IMR-90 (cell line): Measurements from ENCODE around the gene MIPEP. TPM values are rescaled to one million over a fixed set of nuclear protein-coding genes. Genes with fewer than 3 reads are reported as not detected.

Experiments
- ATAC-seq: fragments of 200-7000 bp; cut with Tn5 transposase; 2 replicates; pipeline ENCODE4 v1.9.1; 2020; ENCODE audit warnings: low read depth, mild to moderate bottlenecking, moderate library complexity
- BruUV-seq: library from RNA; stranded (reverse); fragments of 400-500 nt; replicated peaks from 2 replicates; lab custom pipeline; 2021; lab: Mats Ljungman, UMichigan
- CTCF ChIA-PET: fragments of 300-600 bp; formaldehyde crosslinking; extraction: SDS; loops from one replicate; lab custom pipeline; 2021; ENCODE audit warnings: antibody characterized with exemption; lab: Yijun Ruan, JAX
- POLR2A ChIA-PET: fragments of 300-600 bp; sonication (Branson Sonifier 250); formaldehyde crosslinking; loops from one replicate; lab custom pipeline; 2022; ENCODE audit warnings: antibody characterized with exemption; ENCODE audit not compliant: unreplicated experiment; lab: Charles Lee
- DNase-seq: peaks from one replicate; pipeline ENCODE4 v3.0.0; 2013
- H2AFZ ChIP-seq: replicated peaks from 2 replicates; pipeline ENCODE3; 2013; ENCODE audit warnings: low read length, mild to moderate bottlenecking; ENCODE audit not compliant: poor library complexity
- H2AK5ac ChIP-seq: 2 replicates; pipeline ENCODE4 v1.6.1; 2013; ENCODE audit warnings: low read depth, low read length, inconsistent platforms
- H2AK9ac ChIP-seq: replicated peaks from 2 replicates; pipeline ENCODE3; 2013; ENCODE audit warnings: mild to moderate bottlenecking, low read depth, low read length, moderate library complexity; ENCODE audit not compliant: poor library complexity
- H2BK120ac ChIP-seq: 2 replicates; pipeline ENCODE4 v1.6.1; 2013; ENCODE audit warnings: low read depth, low read length, inconsistent platforms
- H2BK15ac ChIP-seq: 3 replicates; pipeline ENCODE4 v1.6.1; 2013; ENCODE audit warnings: low read depth, low read length, inconsistent platforms
- H2BK20ac ChIP-seq: 2 replicates; pipeline ENCODE4 v1.6.1; 2013; ENCODE audit warnings: low read depth, mild to moderate bottlenecking, inconsistent platforms, low read length, moderate library complexity
- H2BK5ac ChIP-seq: 2 replicates; pipeline ENCODE4 v1.6.1; 2013; ENCODE audit warnings: mild to moderate bottlenecking, low read depth, low read length, inconsistent platforms; ENCODE audit not compliant: poor library complexity, severe bottlenecking
- H3K14ac ChIP-seq: replicated peaks from 2 replicates; pipeline ENCODE4 v1.6.1; 2013; ENCODE audit warnings: low read depth, low read length, inconsistent platforms
- H3K18ac ChIP-seq: 2 replicates; pipeline ENCODE4 v1.6.1; 2013; ENCODE audit warnings: low read depth, low read length, control low read depth
- H3K23ac ChIP-seq: 2 replicates; pipeline ENCODE4 v1.6.1; 2013; ENCODE audit warnings: low read depth, low read length, inconsistent platforms
- H3K27ac ChIP-seq: 2 replicates; pipeline ENCODE4 v1.5.1; 2013; ENCODE audit warnings: mild to moderate bottlenecking, control low read depth, low read length; ENCODE audit not compliant: insufficient read depth
- H3K27me3 ChIP-seq: 2 replicates; pipeline ENCODE4 v1.6.1; 2013; ENCODE audit warnings: low read length; ENCODE audit not compliant: control insufficient read depth, insufficient read depth
- H3K36me3 ChIP-seq: 2 replicates; pipeline ENCODE4 v1.6.1; 2013; ENCODE audit warnings: low read length, mixed read lengths; ENCODE audit not compliant: control insufficient read depth, insufficient read depth
- H3K4ac ChIP-seq: 2 replicates; pipeline ENCODE4 v1.6.1; 2013; ENCODE audit warnings: low read depth, low read length, inconsistent platforms
- H3K4me1 ChIP-seq: 2 replicates; pipeline ENCODE4 v1.6.1; 2013; ENCODE audit warnings: low read length, mixed read lengths; ENCODE audit not compliant: control insufficient read depth, insufficient read depth
- H3K4me2 ChIP-seq: 2 replicates; pipeline ENCODE4 v1.6.1; 2013; ENCODE audit warnings: low read depth, mild to moderate bottlenecking, control low read depth, low read length, moderate library complexity
- H3K4me3 ChIP-seq: 2 replicates; pipeline ENCODE4 v1.5.1; 2013; ENCODE audit warnings: low read depth, mild to moderate bottlenecking, control low read depth, low read length, moderate library complexity; ENCODE audit not compliant: insufficient read depth
- H3K56ac ChIP-seq: 2 replicates; pipeline ENCODE4 v1.6.1; 2013; ENCODE audit warnings: low read length, inconsistent platforms; ENCODE audit not compliant: insufficient read depth; ENCODE audit errors: extremely low read depth
- H3K79me1 ChIP-seq, 2 experiments: 2 replicates each; pipeline ENCODE4 v1.6.1; 2013; ENCODE audit warnings: low read length in 2 of 2, inconsistent platforms in 1 of 2, low read depth in 1 of 2
- H3K9ac ChIP-seq: 2 replicates; pipeline ENCODE4 v1.6.1; 2013; ENCODE audit warnings: low read depth, low read length, control low read depth
- H3K9me1 ChIP-seq: 2 replicates; pipeline ENCODE4 v1.6.1; 2013; ENCODE audit warnings: low read length, inconsistent platforms; ENCODE audit not compliant: insufficient read depth
- H3K9me3 ChIP-seq: 2 replicates; pipeline ENCODE4 v1.6.1; 2013; ENCODE audit warnings: low read length; ENCODE audit not compliant: control insufficient read depth, insufficient read depth
- H4K20me1 ChIP-seq: 2 replicates; pipeline ENCODE4 v1.6.1; 2013; ENCODE audit warnings: low read length, inconsistent platforms; ENCODE audit not compliant: insufficient read depth
- H4K5ac ChIP-seq: 2 replicates; pipeline ENCODE4 v1.6.1; 2013; ENCODE audit warnings: mild to moderate bottlenecking, low read depth, low read length, control low read depth
- H4K8ac ChIP-seq, 2 experiments: 2 replicates each; pipeline ENCODE4 v1.6.1; 2013; ENCODE audit warnings: low read depth in 2 of 2, low read length in 2 of 2, control low read depth in 1 of 2, inconsistent platforms in 1 of 2
- H4K91ac ChIP-seq: 2 replicates; pipeline ENCODE4 v1.6.1; 2013; ENCODE audit warnings: low read depth, low read length, inconsistent platforms; ENCODE audit not compliant: insufficient read depth
- BHLHE40 ChIP-seq: fragments of 150-350 bp; IDR thresholded peaks from 2 replicates; pipeline ENCODE4 v1.6.1; 2016; ENCODE audit warnings: mild to moderate bottlenecking, low read depth, low read length
- ELK1 ChIP-seq: fragments of 150-350 bp; IDR thresholded peaks from 2 replicates; pipeline ENCODE4 v1.6.1; 2016; ENCODE audit warnings: low read depth, mild to moderate bottlenecking, low read length, moderate library complexity, borderline replicate concordance
- FOS ChIP-seq: fragments of 150-350 bp; IDR thresholded peaks from 2 replicates; pipeline ENCODE4 v1.6.1; 2016; ENCODE audit warnings: low read depth, low read length
- MAFK ChIP-seq: IDR thresholded peaks from 2 replicates; pipeline ENCODE4 v1.6.1; 2012; ENCODE audit warnings: low read depth, low read length, improper control_type of control experiment
- MAZ ChIP-seq: IDR thresholded peaks from 2 replicates; pipeline ENCODE4 v1.6.1; 2012; ENCODE audit warnings: low read depth, mild to moderate bottlenecking, low read length, improper control_type of control experiment, moderate library complexity, borderline replicate concordance
- MXI1 ChIP-seq: IDR thresholded peaks from 2 replicates; pipeline ENCODE4 v1.6.1; 2012; ENCODE audit warnings: low read depth, mild to moderate bottlenecking, low read length, moderate library complexity, borderline replicate concordance
- NFE2L2 ChIP-seq: fragments of 150-350 bp; IDR thresholded peaks from 2 replicates; pipeline ENCODE4 v1.6.1; 2016; ENCODE audit warnings: low read depth, mild to moderate bottlenecking, low read length
- RAD21 ChIP-seq: IDR thresholded peaks from 2 replicates; pipeline ENCODE4 v1.6.1; 2012; ENCODE audit warnings: low read length, improper control_type of control experiment
- RCOR1 ChIP-seq: IDR thresholded peaks from 2 replicates; pipeline ENCODE4 v1.6.1; 2012; ENCODE audit warnings: mild to moderate bottlenecking, low read length, improper control_type of control experiment; ENCODE audit not compliant: insufficient replicate concordance
- SMC3 ChIP-seq: fragments of 150-350 bp; IDR thresholded peaks from 2 replicates; pipeline ENCODE4 v1.6.1; 2016; ENCODE audit warnings: low read depth, mild to moderate bottlenecking, antibody characterized with exemption, low read length, moderate library complexity
- USF2 ChIP-seq: fragments of 150-350 bp; IDR thresholded peaks from 2 replicates; pipeline ENCODE4 v1.6.1; 2017; ENCODE audit warnings: mild to moderate bottlenecking, antibody characterized with exemption, low read length, low read depth
- WGBS, 2 experiments: methylation state at CpG; one replicate each; pipeline versions ENCODE4 v1.1.5 to v1.1.7; 2013; ENCODE audit warnings: missing lambda C conversion rate in 2 of 2; ENCODE audit not compliant: insufficient read length in 1 of 2; ENCODE audit errors: extremely low coverage in 2 of 2; 5-methylcytosine and 5-hydroxymethylcytosine counted together
- dilution Hi-C: fragments of 300-500 bp; cut with HindIII; formaldehyde crosslinking; loops from one replicate; pipeline ENCODE4 v1.14.3; 2018; ENCODE audit warnings: low sequenced_read_pairs; ENCODE audit not compliant: unreplicated experiment
- in situ Hi-C: fragments of 300-500 bp; cut with MboI; formaldehyde crosslinking; loops from 3 replicates; pipeline ENCODE4 v1.14.3; 2019; ENCODE audit warnings: low sequenced_read_pairs, inconsistent platforms, mixed read lengths
- intact Hi-C: fragments of 100-400 bp; cut with micrococcal nuclease; formaldehyde crosslinking; loops from 2 replicates; pipeline ENCODE4 v1.10.0; 2022
- polyA plus RNA-seq, 3 experiments: library from polyadenylated mRNA; depleted of rRNA; stranded (reverse); fragments of >200 nt; gene quantifications; 2 replicates each; pipeline ENCODE4 v1.2.3, GENCODE V29; 2012; ENCODE audit warnings: low replicate concordance in 1 of 3
- total RNA-seq: library from RNA; depleted of rRNA; stranded (reverse); fragments of >200 nt; gene quantifications from 2 replicates; pipeline ENCODE4 v1.2.3, GENCODE V29; 2012

MIPEP gene
- total and polyA plus RNA-seq, 2 of the 4 experiments (the other 2 are of a cell fraction), result 15.0 to 21.5 TPM

- intact Hi-C loops (no loop called here), dilution Hi-C loops (no loop called here), in situ Hi-C loops (no loop called here)
- 87% methylated on average over 4 of the region's 5 CpGs; no CpG with 5 or more reads in 1 of the 2 experiments for WGBS, 2 experiments
- H3K4ac ChIP-seq, result no peak overlapping the region
- TF ChIP-seq RCOR1, result no peak
- no peak for TF ChIP-seq BHLHE40
- TF ChIP-seq NFE2L2, result no peak
- TF ChIP-seq MAZ, result no peak
- no peak for TF ChIP-seq MAFK
- no peak for TF ChIP-seq MXI1
- no peak for TF ChIP-seq USF2
- TF ChIP-seq RAD21, result no peak
- TF ChIP-seq FOS, result no peak
- TF ChIP-seq SMC3, result no peak
- TF ChIP-seq ELK1, result no peak
- no peak overlapping the region for H2AK5ac ChIP-seq
- no peak overlapping the region for H3K56ac ChIP-seq
- no peak overlapping the region for H2BK120ac ChIP-seq
- H3K27me3 ChIP-seq, result no peaks in the 10 kb centered on the region
- no peak overlapping the region for H4K5ac ChIP-seq
- ATAC-seq (peak; percentile 24; the same call in 1 of the 2 replicates), DNase-seq (peak; percentile 31)
- ChIA-PET POLR2A (no interaction called here), CTCF (interaction anchor here (0.6 to 1.0 kb wide), 4 partner anchors 38 to 824 kb away, joined by 3 to 7 read pairs (median 4); no protein-coding TSS in a partner anchor)
- no peak overlapping the region; the same call in 2 of the 3 replicates for H2BK15ac ChIP-seq
- no peak overlapping the region for H3K4me2 ChIP-seq
- H3K79me1 ChIP-seq, result no peaks in the 10 kb centered on the region
- no peak overlapping the region for H3K23ac ChIP-seq
- no peak overlapping the region for H3K18ac ChIP-seq
- H2BK5ac ChIP-seq, result no peak overlapping the region
- no TSS peak for BruUV-seq
- H3K14ac ChIP-seq, result no peak overlapping the region
- no peak overlapping the region for H2AK9ac ChIP-seq
- H3K9me3 ChIP-seq, result no peaks in the 10 kb centered on the region
- H4K20me1 ChIP-seq, result no peaks in the 10 kb centered on the region
- no peaks in the 10 kb centered on the region for H3K9me1 ChIP-seq
- no peak overlapping the region for H4K91ac ChIP-seq
- peaks cover 2% of the 10 kb centered on the region; the same call in 1 of the 2 replicates for H3K4me1 ChIP-seq
- H2AFZ ChIP-seq, result peak overlapping the region; percentile 67
- H3K9ac ChIP-seq, result no peak overlapping the region
- H3K27ac ChIP-seq, result no peak overlapping the region
- no peak overlapping the region for H3K4me3 ChIP-seq
- no peaks in the 10 kb centered on the region for H3K36me3 ChIP-seq
- H4K8ac ChIP-seq, result no peak overlapping the region
- H2BK20ac ChIP-seq, result no peak overlapping the region
Measured at GRCh38 chr13:23922005-23922932, 33.1 kb upstream of the MIPEP start.
